GM12873 (cell line): ENCODE measurements around the gene PAPOLG.

Source experiments
- TF ChIP-seq, protein P1 (sequence below): IDR thresholded peaks from 2 replicates; pipeline ENCODE4 v1.5.1; 2012; ENCODE audit warnings: low read depth, mild to moderate bottlenecking, moderate library complexity, low read length, control low read depth; ENCODE audit not compliant: insufficient read depth; ENCODE audit errors: missing control alignments

PAPOLG gene

DNA sequence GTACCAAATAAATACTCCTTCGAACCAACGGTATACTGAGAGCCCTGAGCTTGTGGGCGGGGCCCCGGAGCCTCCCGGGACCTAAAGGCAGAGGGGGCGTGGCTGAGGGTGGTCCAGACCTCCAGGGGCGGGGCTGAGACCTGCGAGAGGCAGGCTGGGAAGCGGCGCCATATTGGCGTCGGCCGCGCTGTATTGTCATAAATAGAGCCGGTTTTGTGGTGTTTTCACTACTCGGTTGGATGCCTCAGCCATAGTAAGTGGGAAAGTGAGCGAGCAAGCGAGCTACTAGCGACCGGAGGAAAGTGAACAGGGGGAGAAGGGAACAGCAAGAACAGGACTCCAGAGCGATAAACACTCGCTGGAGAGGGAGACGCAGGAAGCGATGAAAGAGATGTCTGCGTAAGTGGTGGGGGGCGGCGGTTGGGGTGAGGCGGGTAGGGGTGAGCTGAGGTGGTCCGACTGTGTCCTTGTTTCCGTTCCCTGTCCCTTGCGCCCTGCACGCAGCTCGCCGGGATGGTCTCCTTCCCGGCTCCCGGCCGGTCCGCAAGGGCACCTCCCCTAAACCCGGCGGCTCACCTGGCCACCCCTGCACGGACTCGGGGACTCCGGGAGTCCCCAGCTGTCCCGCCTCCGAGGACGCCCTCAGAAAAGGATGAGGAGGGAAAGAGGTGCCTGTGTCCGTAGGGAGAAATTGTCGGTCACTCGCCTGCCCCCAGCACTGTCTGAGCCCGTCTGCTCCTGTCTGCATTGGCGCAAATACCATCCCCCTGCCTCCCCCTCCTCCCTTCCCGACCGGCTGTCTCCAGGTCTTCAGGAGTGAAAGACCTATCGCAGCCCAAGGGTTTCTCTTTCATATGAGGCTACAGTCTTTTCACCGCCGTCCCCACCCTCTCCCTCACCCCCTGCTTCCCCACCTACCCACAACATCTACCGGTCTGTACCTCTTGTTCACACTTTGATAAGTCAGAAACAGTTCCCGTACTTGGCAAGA, at the start of gene PAPOLG:
PAPOLG (plus strand) TSS at position 172 of the 991 bp plus-strand sequence; CDS start at position 383, 211 bp downstream.
- TF ChIP-seq, protein P1, sequence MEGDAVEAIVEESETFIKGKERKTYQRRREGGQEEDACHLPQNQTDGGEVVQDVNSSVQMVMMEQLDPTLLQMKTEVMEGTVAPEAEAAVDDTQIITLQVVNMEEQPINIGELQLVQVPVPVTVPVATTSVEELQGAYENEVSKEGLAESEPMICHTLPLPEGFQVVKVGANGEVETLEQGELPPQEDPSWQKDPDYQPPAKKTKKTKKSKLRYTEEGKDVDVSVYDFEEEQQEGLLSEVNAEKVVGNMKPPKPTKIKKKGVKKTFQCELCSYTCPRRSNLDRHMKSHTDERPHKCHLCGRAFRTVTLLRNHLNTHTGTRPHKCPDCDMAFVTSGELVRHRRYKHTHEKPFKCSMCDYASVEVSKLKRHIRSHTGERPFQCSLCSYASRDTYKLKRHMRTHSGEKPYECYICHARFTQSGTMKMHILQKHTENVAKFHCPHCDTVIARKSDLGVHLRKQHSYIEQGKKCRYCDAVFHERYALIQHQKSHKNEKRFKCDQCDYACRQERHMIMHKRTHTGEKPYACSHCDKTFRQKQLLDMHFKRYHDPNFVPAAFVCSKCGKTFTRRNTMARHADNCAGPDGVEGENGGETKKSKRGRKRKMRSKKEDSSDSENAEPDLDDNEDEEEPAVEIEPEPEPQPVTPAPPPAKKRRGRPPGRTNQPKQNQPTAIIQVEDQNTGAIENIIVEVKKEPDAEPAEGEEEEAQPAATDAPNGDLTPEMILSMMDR = no peak

DNA sequence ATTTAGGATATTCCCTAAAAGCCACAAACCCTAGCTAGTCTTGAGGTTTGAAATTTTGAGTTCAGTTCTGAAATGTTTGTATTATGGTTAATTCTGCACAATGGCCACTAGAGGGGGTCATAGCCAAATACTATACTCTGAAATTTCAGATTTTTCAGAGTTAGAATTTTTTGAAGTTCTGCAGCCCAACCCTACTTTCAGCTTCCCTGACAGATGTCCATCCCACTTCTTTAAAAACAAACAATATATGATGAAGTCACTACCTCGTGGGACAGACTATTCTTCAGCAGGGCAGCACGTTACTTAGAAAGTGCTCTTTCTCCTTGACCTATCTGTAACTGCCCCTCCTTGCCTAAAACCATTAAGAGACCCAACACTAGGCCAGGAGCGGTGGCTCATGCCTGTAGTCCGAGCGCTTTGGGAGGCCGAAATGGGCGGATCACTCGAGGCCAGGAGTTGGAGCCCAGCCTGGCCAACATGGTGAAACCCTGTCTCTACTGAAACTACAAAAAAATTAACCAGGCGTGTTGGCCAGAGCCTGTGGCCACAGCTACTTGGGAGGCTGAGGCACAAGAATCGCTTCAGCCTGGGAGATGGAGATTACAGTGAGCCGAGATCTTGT, 48.2 kb upstream of the PAPOLG start:
- TF ChIP-seq, protein P1 = peak; percentile 66

DNA sequence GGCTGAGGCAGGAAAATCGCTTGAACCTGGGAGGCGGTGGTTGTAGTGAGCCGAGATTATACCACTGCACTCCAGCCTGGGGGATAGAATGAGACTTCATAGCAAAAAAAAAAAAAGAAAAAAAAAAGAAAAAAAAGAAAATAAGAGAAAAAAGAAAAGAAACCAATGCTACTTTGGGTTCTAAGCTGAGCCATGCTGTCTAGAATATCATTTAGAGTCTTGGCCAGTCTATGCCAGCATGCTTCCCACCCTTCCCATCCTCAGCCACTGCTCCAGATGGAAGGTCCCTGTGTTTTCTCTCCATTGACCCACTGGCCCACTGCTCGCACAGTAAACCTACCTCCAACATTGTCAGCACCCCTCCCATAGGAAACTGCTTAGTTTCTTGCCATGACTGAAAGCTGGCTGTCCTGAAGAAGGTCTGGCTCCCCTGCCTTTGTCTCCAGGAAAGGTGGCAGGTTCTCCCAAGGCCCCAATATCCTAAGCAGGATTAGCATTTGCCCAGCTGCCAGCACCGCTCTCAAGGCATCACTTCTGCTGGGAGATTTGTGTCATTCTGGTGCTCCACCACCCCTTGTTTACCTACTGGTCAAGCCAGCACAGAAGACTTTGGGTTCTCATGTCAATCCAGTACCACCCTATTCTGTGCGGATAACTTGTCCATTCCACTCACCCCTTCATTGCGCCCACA, 47.3 kb upstream of the PAPOLG start:
- TF ChIP-seq, protein P1 = no peak

DNA sequence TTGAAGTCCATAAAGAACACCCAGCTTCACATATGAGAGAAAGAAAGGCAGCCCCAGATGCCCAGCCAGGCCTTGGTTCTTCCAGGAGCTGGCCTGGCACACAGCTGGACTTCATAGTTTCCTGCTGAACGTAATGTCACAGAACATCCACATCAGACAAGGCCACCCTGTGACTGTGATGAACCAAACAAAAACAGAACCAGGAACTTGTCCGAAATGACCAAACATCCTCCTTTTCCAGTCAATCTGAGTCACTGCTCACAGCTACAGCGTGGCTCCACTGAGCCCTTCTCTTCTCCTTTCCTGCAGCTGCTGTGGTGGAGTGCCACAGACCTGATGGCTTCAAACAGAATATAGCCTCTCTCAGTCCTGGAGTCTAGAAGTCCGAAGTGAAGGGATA, 45.4 kb upstream of the PAPOLG start:
- TF ChIP-seq, protein P1 = no peak

DNA sequence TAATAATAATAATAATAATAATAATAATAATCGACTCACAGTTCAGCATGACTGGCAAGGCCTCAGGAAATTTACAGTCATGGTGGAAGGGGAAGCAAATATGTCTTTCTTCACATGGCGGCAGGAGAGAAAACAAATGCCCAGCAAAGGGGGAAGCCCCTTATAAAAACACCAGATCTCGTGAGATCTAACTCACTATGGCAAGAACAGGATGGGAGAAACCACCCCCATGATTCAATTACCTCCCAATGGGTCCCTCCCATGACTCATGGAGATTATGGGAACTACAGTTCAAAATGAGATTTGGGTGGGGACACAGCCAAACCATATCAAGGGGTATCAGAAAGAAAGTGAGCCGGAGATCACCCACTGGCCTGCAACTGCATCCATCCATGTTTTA, 40.5 kb upstream of the PAPOLG start:
- TF ChIP-seq, protein P1 = no peak

DNA sequence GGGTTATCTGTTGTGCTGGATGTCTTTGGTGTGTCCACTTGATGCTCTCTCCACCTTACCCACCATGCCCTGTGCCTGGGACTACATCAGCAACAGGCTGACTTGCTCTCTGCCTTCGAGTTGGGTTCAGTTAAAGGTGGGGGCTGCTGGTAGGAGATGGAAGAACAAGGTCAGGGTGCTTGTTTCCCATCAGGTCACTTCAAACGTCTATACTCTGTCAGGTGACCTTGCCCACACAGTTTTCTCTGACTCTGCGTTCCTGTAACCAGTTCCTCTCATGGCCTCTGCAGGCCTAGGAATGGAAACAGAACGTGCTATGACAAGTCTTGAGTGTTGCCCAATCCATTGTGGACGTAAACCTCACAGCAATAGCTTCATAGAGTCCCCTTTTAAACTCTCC, 38.4 kb upstream of the PAPOLG start:
- TF ChIP-seq, protein P1 = no peak

DNA sequence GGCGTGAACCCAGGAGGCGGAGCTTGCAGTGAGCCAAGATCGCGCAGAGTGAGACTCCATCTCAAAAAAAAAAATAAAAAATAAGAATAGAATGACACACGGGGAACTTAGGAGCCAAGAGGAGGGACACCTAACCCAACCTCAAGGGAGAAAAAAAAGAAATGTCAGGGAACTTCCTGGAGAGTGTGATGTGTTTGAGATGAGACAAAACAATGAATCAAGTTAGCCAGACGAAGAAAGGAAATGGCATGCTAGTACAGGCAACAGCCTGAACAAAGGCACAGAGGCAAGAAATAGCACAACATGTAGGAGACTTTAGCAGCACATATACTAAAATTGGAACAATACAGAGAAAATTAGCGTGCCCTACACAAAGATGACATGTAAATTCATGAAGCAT, 36.7 kb upstream of the PAPOLG start:
- TF ChIP-seq, protein P1 = no peak
